ENCODE measurements around the gene REC8. TPM values are rescaled to one million over a fixed set of nuclear protein-coding genes. Genes with fewer than 3 reads are reported as not detected.
A peak's percentile ranks its signal among the peaks of the same experiment; 100 is the strongest.

The REC8 gene
- total RNA-seq, 1 experiment from 2014 or later: 58.0 TPM

DNA sequence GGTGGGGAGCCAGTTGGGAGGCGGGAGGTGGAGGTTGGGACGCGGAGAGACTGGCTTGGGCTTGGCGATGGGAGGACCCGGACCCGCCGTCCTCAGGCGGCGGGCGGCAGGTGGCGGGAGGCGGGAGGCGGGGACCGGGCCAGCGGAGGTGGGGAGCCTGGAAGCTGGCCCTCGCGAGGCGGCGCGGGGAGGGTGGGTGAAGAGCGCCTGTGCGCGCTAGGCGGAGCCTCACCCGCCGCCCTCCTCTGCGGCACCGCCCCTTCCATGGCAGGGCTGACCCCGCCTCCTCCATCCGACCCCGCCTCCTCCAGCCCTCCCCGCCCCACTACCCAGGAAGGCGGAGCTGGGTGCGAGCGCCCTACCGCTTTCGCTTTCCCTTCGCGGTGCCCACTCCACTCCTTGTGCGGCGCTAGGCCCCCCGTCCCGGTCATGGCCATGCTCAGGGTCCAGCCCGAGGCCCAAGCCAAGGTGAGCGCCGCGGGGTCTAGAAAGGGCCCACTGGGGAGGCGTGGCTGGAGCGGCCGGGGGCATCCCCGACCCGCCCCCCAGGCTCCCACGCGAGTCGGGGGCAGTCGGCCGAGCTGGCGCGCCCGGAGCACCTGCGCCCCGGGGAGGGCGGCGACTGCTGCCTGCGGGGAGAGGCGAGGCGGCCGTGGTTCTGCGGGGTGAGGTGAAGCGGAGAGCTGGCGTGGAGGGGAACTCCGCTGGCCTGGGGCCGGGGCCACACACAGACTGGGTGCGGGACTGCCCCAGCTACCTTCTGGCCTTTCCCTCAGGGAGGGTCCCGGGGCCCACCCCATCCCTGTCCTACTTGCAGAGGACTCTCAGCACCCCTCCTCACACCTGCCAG is 35.8 kb upstream of the REC8 start, which contains the start of gene PSME1:
TSS of gene PSME1 (plus strand) at position 361 of the 850 bp plus-strand sequence. CDS start at position 430, 69 bp downstream.
- TF ChIP-seq CTCF (conservative IDR thresholded peaks at IDR 0.05): no peak
- Histone ChIP-seq H3T11ph (ENCODE audit: low read length) (no peak within 1 kb of the TSS), H3K27me3 (ENCODE audit: insufficient read depth, low read length) (no peaks in the 10 kb centered on the region), H4K91ac (ENCODE audit: insufficient read length, low read depth, low read length) (no peak within 1 kb of the TSS), H2BK5ac (ENCODE audit: insufficient read length, low read length) (no peak within 1 kb of the TSS), H3K23ac (ENCODE audit: insufficient read length, low read depth, low read length) (no peak within 1 kb of the TSS), H3K23me2 (ENCODE audit: insufficient read length, low read depth, low read length, poor library complexity, severe bottlenecking) (peaks cover 10% of the 10 kb centered on the region), H3K27ac (ENCODE audit: insufficient read length, low read depth, low read length) (no peak within 1 kb of the TSS), H4K5ac (ENCODE audit: insufficient read length, low read depth, low read length) (no peak within 1 kb of the TSS), H2BK20ac (ENCODE audit: low read depth, low read length, poor library complexity, severe bottlenecking) (no peak within 1 kb of the TSS), H3K79me1 (ENCODE audit: insufficient read depth, low read depth, low read length, poor library complexity, severe bottlenecking) (peaks cover 2% of the 10 kb centered on the region), H3K4ac (ENCODE audit: low read depth, low read length) (no peak within 1 kb of the TSS), H3K14ac (ENCODE audit: insufficient read depth, low read length) (0 out of 2 replicates have a peak within 1 kb of the TSS, but pooled peaks have one; percentile 59), H4K8ac (replicated peaks; ENCODE audit: insufficient read length, low read depth, low read length) (no peak within 1 kb of the TSS), H3K9ac (ENCODE audit: extremely low read depth, insufficient read length, low read length) (no peak within 1 kb of the TSS), H3K9me3 (ENCODE audit: control insufficient read depth, low read depth, low read length) (no peaks in the 10 kb centered on the region), H3K79me2 (ENCODE audit: insufficient read depth, low read length) (peaks cover 3% of the 10 kb centered on the region; the same call in 1 of the 2 replicates), H3K18ac (ENCODE audit: insufficient read length, low read depth, low read length) (no peak within 1 kb of the TSS), H2AFZ (ENCODE audit: low read length) (no peak within 1 kb of the TSS), H2BK12ac (ENCODE audit: insufficient read length, low read depth, low read length) (no peak within 1 kb of the TSS), H3K56ac (ENCODE audit: insufficient read length, low read depth, low read length) (no peak within 1 kb of the TSS), H3K4me1 (ENCODE audit: insufficient read depth, low read length) (no peaks in the 10 kb centered on the region), H2BK15ac (ENCODE audit: low read depth, low read length) (no peak within 1 kb of the TSS), H2AK5ac (ENCODE audit: insufficient read length, low read length) (no peak within 1 kb of the TSS), H4K20me1 (ENCODE audit: control insufficient read depth, insufficient read depth, insufficient read length) (no peaks in the 10 kb centered on the region), H2BK120ac (ENCODE audit: low read depth, low read length, poor library complexity, severe bottlenecking) (no peak within 1 kb of the TSS), H3K4me2 (ENCODE audit: insufficient read depth, insufficient read length, low read length) (peak within 1 kb of the TSS; percentile 64)
- H3K27me3 Mint-ChIP-seq (ENCODE audit: low read depth): no peaks in the 10 kb centered on the region
- H3K4me3 Mint-ChIP-seq: peak within 1 kb of the TSS; percentile 82 to 89
- H3K4me1 Mint-ChIP-seq: peaks cover 28 to 33% of the 10 kb centered on the region in 2 experiments
- peak; percentile 93 for DNase-seq
- H3K9me3 Mint-ChIP-seq: 0 out of 5 replicates have a peak, but pooled peaks cover 0 to 2% of the 10 kb centered on the region in 2 experiments
- peak within 1 kb of the TSS; percentile 55 to 93 (median 82); a peak in 5 of 7 replicates for H3K27ac Mint-ChIP-seq
- no CpG with 5 or more reads among the region's 75 CpGs for WGBS (ENCODE audit: extremely low coverage, insufficient read length, low lambda C conversion rate)
- peaks cover 22 to 34% (median 27%) of the 10 kb centered on the region in 3 experiments for H3K36me3 Mint-ChIP-seq (ENCODE audit: insufficient read depth in 1 of 3, low read depth in 3 of 3)
